GF-D8 (cell line): ENCODE measurements around the gene BTG4.

ENCODE experiments used
- DNase-seq: peaks from one replicate; lab custom pipeline; 2025; lab: John Stamatoyannopoulos, UW

Gene BTG4

DNA sequence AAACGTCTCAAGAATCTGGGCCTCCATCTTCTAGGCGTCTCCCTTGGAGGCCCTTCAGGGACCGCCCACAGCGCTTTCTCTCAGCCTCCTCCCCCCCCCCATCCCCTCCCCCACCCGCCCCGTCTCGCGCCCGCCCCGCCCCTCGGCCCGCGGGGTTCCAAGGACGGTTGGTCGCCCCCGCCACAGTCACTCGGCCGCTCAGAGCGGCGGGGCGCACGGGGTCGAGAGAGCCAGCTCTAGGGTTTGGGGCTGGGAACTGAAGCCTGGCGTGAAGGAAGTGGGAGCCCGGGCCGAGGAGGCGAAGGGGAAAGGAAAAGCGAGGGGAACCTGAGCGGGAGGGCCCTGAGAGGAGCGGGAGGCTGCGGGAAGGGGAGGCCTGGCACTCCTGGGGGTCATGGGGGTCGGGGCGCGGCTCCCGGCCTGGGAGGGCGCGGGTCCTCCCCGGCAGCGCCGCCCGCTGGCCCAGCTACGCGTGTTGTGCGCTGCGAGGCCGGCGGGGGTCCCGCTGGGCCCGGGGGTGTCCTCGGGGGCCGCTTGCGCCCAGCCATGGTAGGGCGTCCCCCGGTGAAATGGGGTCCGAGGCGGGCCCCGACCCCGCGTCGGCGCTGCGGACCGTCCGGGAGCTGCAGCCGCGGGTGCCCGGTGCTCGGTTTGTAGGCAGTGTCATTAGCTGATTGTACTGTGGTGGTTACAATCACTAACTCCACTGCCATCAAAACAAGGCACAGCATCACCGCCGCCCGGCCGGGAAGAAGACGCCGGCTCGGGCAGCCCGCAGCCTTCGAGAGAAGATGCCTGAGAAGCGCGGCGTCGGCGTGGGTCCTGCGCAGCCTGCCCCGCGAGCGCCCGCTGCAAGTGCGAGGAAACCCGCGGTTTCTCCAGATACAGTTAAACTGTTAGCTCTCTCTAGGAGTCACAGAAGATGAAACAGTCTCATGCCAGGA lies at the start of gene BTG4:
Gene BTG4 (minus strand): TSS at position 91 of the 944 bp plus-strand sequence. CDS start 13,610 bp downstream, outside the sequence.
- DNase-seq = no peak

- DNase-seq = no peak
Observed at GRCh38 chr11:111561791-111562325, 49.7 kb upstream of the BTG4 start.

DNA sequence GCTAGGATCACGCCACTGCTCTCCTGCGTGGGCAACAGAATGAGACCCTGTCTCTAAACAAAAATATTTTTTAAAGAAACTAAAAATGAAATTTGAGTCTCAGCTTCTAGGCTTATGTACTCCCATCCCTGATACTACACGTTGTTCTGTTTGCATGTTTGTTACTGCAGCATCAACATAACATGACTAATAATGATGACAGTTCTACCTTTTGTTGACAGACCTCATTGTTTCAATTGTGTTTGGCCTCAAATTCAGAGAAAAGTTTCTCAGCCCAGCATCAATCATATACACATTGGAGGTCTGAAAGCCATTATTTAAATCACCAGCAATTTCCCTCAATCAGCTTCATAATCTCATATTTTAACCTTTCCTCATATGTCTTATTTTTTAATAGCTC lies 49.1 kb upstream of the BTG4 start:
- DNase-seq = no peak

- DNase-seq = no peak
Observed at GRCh38 chr11:111560800-111561199, 48.6 kb upstream of the BTG4 start.

DNA sequence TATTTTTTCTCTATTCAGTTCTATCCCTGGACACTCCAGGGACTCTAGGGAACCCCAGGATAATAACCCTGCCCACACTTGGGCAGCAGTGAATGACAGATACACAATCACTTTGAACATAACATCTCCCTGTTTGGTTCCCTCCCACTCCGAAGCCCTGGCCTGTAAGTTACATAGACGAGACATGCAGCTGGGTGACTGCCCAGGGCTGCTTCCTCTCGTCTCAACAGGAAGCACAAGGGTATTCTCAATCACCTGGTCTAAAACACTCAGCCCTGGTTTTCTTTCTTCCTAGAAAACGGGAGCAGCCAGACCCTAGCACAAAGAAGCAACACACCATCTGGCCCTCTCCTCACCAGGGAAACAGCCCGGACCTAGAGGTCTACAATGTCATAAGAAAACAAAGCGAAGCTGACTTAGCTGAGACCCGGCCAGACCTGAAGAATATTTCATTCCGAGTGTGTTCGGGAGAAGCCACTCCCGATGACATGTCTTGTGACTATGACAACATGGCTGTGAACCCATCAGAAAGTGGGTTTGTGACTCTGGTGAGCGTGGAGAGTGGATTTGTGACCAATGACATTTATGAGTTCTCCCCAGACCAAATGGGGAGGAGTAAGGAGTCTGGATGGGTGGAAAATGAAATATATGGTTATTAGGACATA lies 47.7 kb upstream of the BTG4 start:
- no peak for DNase-seq

DNA sequence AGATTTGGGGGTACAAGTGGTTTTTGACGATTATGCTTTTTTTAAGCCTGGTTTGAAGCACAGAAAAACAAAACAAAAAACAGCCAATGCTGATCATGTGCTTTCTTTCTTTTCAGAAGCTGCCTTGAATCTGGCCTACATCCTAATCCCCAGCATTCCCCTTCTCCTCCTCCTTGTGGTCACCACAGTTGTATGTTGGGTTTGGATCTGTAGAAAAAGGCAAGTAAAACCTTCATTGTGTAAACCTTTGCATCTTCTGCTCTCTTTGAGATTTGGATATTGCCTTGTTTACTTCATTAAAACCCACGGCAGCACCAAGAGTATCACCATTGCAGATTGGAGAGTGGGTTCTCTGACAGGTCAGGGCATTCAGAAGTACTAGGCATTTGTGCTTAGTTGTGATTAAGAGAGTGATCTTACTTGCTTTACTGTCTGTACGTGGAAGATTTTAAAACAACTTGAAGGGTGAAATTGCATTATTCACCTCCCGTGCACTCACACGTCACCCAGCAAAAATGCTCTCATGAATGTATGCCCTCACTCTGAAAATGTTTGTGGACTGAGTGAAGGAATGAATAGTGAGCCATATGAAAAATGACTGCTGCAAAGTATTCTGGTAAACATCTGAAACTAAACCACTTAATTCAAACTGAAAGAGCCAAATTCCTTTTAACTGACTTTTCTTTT lies 45.4 kb upstream of the BTG4 start:
- no peak for DNase-seq

DNA sequence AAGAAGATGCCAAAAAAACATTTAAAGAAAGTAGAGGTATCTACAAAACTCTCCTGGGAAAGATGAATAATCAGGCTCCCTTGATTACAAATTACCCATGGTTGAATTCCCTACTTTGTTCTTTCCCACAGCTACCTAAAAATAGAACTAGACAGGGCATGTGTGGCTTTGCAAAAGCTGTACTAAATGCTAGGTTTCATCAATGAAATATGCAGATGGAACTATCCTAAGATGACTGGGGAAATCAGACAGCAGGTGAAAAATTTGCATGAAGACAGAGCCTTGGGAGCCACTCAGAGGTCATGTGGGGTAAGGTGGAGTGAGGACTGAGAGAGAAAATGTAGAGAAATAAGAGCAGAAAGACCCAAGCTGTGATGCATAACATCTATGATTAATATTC lies 43.1 kb upstream of the BTG4 start:
- DNase-seq = no peak

DNA sequence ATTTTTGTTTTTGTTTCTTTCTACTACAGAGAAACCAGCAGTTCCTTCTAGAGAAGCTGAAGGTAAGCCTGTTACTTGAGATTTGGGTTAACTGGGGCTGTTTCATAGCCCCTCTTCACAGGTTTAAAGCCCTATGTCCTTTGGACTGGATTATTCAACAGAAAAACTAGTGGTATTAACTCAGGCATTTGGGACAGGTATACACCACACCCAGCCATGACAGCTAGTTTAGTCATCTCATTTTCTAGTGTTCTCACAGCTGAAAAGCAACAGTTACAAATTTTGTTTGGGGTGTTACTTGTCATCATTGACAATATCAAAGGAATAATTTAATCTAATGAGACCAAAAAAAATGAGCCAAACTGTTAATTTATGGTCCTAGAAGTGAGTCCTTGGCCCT lies 42.3 kb upstream of the BTG4 start:
- DNase-seq = no peak

DNA sequence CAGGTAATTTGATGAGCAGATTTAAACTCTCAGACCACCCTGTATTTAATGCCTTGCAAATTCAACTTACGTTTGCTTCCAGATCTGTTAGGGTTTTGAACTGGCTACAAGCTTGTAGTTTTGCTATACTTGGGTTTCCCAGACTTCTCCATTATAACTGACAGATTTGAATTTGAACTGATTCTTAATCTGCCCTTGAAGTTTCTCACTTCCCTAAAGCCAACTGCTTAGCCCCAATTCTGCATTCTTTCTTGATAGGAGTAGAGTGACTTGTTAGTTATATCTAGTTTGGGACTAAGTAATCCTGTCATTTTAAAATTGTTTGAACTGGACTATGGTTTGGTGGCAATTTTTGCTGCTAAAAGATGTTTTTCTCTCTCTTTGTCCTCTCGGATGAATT lies 38.1 kb upstream of the BTG4 start:
- no peak for DNase-seq

DNA sequence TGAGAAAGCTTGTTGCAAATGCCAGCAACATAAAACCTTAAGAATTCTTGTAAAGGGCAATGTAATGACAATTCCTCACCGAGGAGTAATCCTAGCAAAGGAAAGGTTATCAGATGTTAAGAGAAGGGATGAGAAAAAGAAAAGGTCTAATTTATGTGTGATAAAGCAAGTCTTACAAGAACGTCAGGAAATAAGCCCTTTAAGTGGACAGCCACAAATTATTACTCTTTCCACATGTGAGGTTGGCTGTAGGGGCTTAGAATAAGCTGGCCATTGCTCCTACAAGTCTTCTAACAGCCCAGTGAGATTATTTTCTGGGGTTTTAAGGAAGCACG lies 37.6 kb upstream of the BTG4 start:
- no peak for DNase-seq

- DNase-seq = no peak
Observed at GRCh38 chr11:111549196-111549868, 37.1 kb upstream of the BTG4 start.

DNA sequence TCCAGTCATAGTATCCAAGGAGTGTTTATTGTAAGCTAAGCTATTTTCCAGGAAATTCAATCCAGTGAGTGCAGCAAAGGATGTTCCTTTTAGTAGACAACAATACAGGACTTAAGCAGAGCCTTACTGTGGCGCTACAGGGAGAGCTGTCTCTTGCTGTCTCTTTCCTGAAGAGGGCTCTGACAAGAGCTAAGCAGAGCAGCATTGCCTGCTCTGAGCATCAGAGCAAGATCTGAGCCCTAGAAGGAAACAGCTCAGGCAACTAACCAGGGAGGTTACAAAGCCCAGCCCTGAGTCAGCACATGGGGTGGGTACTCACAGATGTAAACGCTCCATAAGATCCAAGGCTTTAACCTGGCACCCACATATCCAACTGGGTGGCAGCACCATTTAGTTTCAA lies 36.3 kb upstream of the BTG4 start:
- no peak for DNase-seq

DNA sequence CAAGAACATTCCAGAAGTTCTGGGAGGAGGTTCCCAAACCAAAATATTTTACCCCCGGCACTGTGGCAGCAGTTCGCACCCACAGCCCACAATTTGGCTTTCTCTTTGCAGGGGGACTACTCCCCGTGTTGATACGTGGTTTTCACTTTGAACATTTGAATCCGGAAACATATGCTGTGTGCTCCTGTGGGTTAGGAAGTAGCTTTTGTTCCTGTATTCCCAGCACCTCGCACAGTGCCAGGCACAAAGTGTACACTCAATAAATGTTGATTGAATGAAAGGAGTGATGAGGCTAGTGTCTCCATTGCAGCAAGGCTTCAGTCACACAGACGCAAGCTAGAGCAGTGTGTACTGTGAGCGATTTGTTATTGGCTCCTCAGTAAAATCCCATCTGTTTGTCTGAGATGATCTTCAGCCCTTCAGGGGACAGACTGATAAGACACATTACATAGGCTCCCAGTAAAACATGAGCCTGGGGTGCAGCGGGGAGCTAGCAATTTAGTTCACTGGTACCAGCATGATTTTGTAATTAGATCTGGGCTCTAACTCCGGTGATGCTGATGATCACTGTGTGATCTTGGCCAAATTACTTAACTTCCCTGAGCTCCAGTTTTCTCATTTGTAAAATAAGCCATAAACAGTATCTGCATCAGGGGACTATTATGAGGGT lies 30.6 kb upstream of the BTG4 start:
- no peak for DNase-seq

GRCh38 chr11:111541254-111542061 lies 29.3 kb upstream of the BTG4 start:
- DNase-seq = no peak

DNA sequence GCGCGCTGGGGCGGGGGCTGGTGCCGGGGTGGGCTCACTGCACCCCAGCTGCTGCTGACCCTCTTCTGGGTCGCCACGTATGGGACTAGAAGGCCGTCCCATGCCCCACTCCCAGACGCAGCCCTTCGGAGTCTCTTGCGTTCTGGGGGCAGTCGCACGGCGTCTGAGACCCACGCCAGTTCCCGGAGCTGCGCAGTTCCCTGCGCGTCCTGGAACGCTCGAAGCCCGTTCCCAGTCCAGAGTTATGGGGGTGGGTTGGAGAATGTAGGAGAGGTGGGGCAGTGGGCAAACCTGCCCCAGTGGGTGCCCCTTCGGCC lies 28.7 kb upstream of the BTG4 start:
- no peak for DNase-seq

DNA sequence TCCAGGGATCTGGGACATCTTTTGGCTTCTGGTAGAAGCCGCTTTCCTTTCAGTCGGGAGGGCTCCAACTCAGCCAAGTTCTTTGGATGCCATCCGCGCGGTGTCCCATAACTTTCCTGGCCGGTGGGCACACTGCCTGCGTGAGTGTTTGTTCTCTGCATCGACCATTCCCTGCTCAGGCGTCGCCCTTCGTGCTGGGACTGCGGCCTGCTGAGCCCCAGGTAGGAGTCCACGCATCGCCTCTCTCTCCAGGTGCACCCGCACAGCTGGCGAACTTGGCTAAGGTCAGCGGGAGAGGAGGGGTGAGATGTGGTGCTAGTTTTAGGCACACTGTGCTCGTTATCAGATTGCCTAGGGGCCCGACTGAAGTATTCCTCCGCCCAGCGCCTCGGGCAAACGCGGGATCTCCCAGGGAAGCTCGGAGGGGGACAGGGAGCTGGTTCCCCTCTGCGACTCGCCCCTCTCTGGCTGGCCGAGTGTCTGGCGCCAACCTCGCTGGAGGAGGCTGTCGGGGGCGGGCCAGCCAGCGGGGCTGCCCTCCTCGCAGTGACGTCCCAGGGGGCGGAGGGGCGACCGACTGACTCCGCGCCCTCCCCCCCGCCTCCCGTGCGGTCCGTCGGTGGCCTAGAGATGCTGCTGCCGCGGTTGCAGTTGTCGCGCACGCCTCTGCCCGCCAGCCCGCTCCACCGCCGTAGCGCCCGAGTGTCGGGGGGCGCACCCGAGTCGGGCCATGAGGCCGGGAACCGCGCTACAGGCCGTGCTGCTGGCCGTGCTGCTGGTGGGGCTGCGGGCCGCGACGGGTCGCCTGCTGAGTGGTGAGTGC lies 28.1 kb upstream of the BTG4 start, which contains the start of gene LAYN:
Gene LAYN (plus strand): TSS at position 607 of the 823 bp plus-strand sequence. CDS start 124 bp downstream, at position 731.
- DNase-seq = no peak

DNA sequence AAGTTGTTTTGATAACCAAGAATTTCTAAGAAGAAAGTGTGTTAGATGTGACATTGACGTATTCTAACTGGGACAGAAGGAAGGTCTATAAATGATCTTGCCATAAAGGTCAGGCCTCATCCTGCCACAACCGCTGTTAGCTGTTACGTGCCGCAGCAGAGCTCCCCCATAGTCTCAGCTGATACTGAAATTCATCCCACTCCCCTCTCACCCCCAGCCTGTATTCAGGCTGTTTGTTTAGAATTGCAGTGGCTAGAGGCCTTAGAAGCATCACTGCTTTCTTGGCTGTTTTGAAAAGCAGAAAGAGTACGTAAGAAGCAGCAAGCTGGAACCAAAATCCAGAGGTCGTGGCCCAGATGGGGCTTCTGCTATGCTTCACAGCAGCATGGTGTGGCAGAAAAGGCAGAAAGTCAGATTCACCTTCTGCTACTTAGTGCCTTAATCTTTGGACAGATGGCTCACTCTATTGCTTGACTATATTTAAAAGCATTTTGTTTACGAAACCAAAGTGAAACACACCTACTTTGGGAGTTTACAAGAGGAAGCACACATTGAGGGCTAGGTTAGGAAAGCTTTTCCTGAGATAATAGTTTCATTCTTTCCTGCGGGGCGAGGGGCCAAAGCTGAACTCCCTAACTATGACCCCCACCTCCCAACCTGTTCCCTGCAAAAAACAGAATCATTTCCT lies 27.4 kb upstream of the BTG4 start:
- no peak for DNase-seq

DNA sequence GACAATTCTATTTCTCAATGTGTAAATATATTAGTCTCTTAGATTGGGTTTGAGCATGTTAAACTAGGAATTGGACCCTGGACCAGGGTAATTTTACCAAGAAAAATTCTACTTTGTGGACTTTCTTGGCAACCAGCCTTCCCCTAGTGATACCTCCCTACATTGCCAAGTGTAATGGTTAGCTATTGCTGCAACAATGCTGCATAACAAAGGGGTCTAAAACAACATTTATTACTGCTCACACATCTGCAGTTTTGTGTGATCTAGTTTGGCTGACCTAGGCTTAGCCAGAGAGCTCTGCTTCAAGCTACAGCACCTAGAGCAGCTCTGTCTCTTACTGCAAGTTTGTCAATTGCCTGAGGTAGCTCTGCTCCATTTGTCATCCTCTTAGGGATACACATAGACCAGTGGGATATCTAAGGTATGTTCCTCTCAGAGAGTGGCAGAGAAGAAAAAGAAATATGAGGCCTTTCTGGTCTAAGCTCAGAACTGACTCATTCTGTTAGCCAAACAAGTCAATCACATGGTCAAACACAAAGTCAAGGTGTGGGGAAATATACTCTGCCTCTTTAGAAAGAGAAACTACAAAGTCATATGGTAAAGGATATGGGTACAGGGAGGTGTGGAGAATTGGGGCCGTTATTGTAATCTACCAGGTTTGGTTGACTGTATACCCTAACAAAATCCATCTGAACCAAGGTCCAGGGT lies 26.4 kb upstream of the BTG4 start:
- DNase-seq = no peak
